Tibial nerve (tissue), 4 donors: ENCODE measurements around the gene PSIP1. TPM values are rescaled to one million over a fixed set of nuclear protein-coding genes. Genes with fewer than 3 reads are reported as not detected.
"Not testable (repeated sequence)": the region's sequence is repeated elsewhere in the genome, so short reads cannot be mapped to it uniquely, and the experiment has no call there.

Source experiments
- DNase-seq, 2 donors: peaks; one replicate each; pipeline ENCODE4 v3.0.0-alpha.2; 2019; ENCODE audit warnings: low spot score in 2 of 2
- H3K27ac ChIP-seq, 4 donors: fragments of 200-600 bp; sonication (generic) in 3 of 4; one replicate each; pipeline ENCODE4 v1.5.1; 2017 to 2019; ENCODE audit warnings: mild to moderate bottlenecking in 1 of 4
- H3K27me3 ChIP-seq, 2 donors: fragments of 200-600 bp; sonication (generic) in 1 of 2; one replicate each; pipeline versions ENCODE4 v1.5.1 to v1.6.0; 2017 to 2019
- H3K36me3 ChIP-seq, 3 donors: fragments of 200-600 bp; sonication (generic); one replicate each; pipeline ENCODE4 v1.5.1; 2018 to 2019
- H3K4me1 ChIP-seq, 4 donors: fragments of 200-600 bp; sonication (generic) in 3 of 4; one replicate each; pipeline ENCODE4 v1.5.1; 2017 to 2019
- H3K4me3 ChIP-seq, 4 donors: fragments of 200-600 bp; sonication (generic) in 3 of 4; one replicate each; pipeline ENCODE4 v1.5.1; 2017 to 2019; ENCODE audit warnings: mild to moderate bottlenecking in 1 of 4, moderate library complexity in 1 of 4
- H3K9me3 ChIP-seq, 4 donors: fragments of 200-600 bp; sonication (generic) in 3 of 4; one replicate each; pipeline ENCODE4 v1.5.1; 2017 to 2019
- EP300 ChIP-seq, 2 donors: sonication (generic); formaldehyde crosslinking; IDR thresholded peaks; one replicate each; pipeline ENCODE4 v1.6.1; 2017; ENCODE audit warnings: antibody characterized with exemption in 2 of 2, mild to moderate bottlenecking in 1 of 2
- POLR2A ChIP-seq, 2 donors: fragments of 450-650 bp; IDR thresholded peaks; one replicate each; pipeline ENCODE4 v1.6.1; 2017; ENCODE audit warnings: antibody characterized with exemption in 2 of 2, mild to moderate bottlenecking in 2 of 2, moderate library complexity in 2 of 2
- WGBS, 2 donors: methylation state at CpG; one replicate each; pipeline ENCODE4 v1.1.5; 2018; 5-methylcytosine and 5-hydroxymethylcytosine counted together
- total RNA-seq, 4 donors: library from RNA; depleted of rRNA; stranded (reverse); fragments of >200 nt; gene quantifications; one replicate each; pipeline ENCODE4 v1.1.0, GENCODE V29; 2016
- TF ChIP-seq, protein P1 (sequence below), 5 experiments: fragments of 200-600 bp in 3 of 5; fragments of 450-650 bp in 2 of 5; sonication (generic) in 3 of 5; IDR thresholded peaks; one replicate each; pipeline ENCODE4 v1.5.1; 2016 to 2019; ENCODE audit warnings: antibody characterized with exemption in 5 of 5, mild to moderate bottlenecking in 3 of 5, moderate library complexity in 2 of 5

PSIP1 gene
- total RNA-seq, 4 donors from 2014 or later, result 57.6 to 121 (median 97.9) TPM

DNA sequence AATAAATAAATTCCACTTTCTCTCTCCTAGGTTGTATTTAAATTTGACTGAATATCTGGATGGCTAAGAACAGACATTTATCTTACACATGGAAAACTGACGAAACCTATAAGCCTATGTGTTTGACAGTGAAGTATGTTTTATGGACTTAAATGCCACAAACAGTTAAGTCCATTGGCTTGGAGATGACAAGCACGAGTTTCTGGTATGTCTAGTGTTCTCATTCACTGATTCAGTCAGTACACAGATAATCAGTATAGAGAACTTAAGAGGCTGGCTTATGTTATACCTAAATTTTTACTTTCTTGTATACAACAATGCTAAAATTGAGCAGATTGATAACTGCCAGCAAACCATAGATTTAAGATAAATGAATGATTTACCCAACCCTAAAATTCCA is 49.2 kb downstream of the PSIP1 start:
- Histone ChIP-seq H3K36me3 (peaks cover 0 to 90% (median 12%) of the 10 kb centered on the region in 3 donors), H3K9me3 (no peaks in the 10 kb centered on the region), H3K27ac (no peak overlapping the region), H3K4me1 (no peaks in the 10 kb centered on the region), H3K4me3 (no peak overlapping the region), H3K27me3 (no peaks in the 10 kb centered on the region)
- WGBS, 2 donors, result 51 to 56% methylated on average over 2 of the region's 2 CpGs
- no peak for DNase-seq
- no peak for TF ChIP-seq POLR2A (IDR thresholded peaks at IDR 0.05)
- TF ChIP-seq, protein P1, sequence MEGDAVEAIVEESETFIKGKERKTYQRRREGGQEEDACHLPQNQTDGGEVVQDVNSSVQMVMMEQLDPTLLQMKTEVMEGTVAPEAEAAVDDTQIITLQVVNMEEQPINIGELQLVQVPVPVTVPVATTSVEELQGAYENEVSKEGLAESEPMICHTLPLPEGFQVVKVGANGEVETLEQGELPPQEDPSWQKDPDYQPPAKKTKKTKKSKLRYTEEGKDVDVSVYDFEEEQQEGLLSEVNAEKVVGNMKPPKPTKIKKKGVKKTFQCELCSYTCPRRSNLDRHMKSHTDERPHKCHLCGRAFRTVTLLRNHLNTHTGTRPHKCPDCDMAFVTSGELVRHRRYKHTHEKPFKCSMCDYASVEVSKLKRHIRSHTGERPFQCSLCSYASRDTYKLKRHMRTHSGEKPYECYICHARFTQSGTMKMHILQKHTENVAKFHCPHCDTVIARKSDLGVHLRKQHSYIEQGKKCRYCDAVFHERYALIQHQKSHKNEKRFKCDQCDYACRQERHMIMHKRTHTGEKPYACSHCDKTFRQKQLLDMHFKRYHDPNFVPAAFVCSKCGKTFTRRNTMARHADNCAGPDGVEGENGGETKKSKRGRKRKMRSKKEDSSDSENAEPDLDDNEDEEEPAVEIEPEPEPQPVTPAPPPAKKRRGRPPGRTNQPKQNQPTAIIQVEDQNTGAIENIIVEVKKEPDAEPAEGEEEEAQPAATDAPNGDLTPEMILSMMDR (IDR thresholded peaks at IDR 0.05), result no peak
- no peak for TF ChIP-seq EP300 (IDR thresholded peaks at IDR 0.05)

DNA sequence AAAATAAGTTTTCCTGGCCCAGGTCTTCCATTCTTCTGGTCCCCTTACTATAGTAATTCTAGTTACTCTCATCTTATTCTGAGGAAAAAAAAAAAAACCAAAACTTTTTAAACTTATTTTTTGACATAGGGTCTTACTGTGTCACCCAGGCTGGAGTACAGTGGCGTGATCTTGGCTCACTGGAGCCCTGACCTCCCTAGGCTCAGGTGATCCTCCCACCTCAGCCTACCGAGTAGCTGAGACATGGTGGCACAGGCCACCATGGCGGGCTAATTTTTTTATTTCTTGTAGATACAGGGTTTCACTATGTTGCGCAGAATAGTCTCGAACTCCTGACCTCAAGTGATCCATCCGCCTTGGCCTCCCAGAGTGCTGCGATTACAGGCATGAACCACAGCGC is 49.7 kb downstream of the PSIP1 start:
- WGBS, 2 donors, result 90 to 92% methylated on average over 8 of the region's 8 CpGs
- TF ChIP-seq, protein P1 (IDR thresholded peaks at IDR 0.05), result no peak
- TF ChIP-seq POLR2A (IDR thresholded peaks at IDR 0.05) (no peak), EP300 (IDR thresholded peaks at IDR 0.05) (no peak)
- no peak for DNase-seq
- Histone ChIP-seq H3K36me3 (peaks cover 0 to 90% (median 7%) of the 10 kb centered on the region in 3 donors), H3K27ac (no peak overlapping the region), H3K4me3 (no peak overlapping the region), H3K27me3 (no peaks in the 10 kb centered on the region), H3K4me1 (no peaks in the 10 kb centered on the region), H3K9me3 (no peaks in the 10 kb centered on the region)

DNA sequence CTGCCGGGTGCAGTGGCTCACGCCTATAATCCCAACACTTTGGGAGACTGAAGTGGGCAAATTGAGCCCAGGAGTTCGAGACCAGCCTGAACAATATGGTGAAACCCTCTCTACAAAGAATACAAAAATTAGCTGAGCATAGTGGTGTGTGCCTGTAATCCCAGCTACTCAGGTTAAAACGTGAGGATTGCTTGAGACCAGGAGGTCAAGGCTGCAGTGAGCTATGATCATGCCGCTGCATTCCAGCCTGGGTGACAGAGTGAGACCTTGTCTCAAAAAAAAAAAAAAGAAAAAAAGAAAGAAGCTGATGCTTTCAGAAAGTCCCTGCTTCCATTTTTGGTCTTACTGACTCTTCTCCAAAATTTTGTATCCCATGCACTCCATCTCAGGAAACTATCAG is 56.8 kb downstream of the PSIP1 start:
- TF ChIP-seq POLR2A (IDR thresholded peaks at IDR 0.05), result no peak
- TF ChIP-seq, protein P1 (IDR thresholded peaks at IDR 0.05), result no peak
- TF ChIP-seq EP300 (IDR thresholded peaks at IDR 0.05), result no peak
- Histone ChIP-seq H3K4me1 (no peaks in the 10 kb centered on the region), H3K9me3 (no peaks in the 10 kb centered on the region), H3K27ac (no peak overlapping the region), H3K27me3 (no peaks in the 10 kb centered on the region), H3K4me3 (no peak overlapping the region), H3K36me3 (peaks cover 0 to 93% (median 0%) of the 10 kb centered on the region in 3 donors)
- DNase-seq, result no peak
- 90% methylated on average over 5 of the region's 5 CpGs for WGBS, 2 donors

DNA sequence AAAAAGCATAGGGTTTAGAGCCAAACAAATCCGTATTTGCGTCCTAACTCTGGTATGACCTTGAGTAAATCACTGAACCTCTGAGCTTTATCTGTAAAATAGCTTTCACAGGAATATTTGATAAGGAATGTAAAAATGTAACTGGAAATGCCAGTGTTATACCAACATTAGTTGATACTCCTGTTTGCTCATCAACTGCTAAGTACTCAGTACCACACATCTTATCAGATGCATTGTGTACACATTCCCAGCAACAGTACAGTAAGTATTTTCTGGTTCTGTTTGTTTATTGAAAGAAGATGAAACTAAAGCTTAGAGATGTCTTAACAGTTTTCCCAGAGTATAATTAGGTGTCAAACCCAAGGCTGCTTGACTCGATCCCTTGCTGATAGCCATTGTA is 66.6 kb downstream of the PSIP1 start:
- no peaks in the 10 kb centered on the region for H3K9me3 ChIP-seq
- 88 to 94% methylated on average over 3 of the region's 3 CpGs for WGBS, 2 donors
- H3K4me3 ChIP-seq, result no peak overlapping the region
- peaks cover 0 to 6% (median 0%) of the 10 kb centered on the region in 4 donors for H3K4me1 ChIP-seq
- TF ChIP-seq POLR2A (IDR thresholded peaks at IDR 0.05) (no peak), EP300 (IDR thresholded peaks at IDR 0.05) (no peak)
- TF ChIP-seq, protein P1 (IDR thresholded peaks at IDR 0.05), result no peak
- no peaks in the 10 kb centered on the region for H3K27me3 ChIP-seq
- DNase-seq, result no peak
- peaks cover 2 to 78% (median 34%) of the 10 kb centered on the region in 3 donors for H3K36me3 ChIP-seq
- H3K27ac ChIP-seq, result no peak overlapping the region

DNA sequence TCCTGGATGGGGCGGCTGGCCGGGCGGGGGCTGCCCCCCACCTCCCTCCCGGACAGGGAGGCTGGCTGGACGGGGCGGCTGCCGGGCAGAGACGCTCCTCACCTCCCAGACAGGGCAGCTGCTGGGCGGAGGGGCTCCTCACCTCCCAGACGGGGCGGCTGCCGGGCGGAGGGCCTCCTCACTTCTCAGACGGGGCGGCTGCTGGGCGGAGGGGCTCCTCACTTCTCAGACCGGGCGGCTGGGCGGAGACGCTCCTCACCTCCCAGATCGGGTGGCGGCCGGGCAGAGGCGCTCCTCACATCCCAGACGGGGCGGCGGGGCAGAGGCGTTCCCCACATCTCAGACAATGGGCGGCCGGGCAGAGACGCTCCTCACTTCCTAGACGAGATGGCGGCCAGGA is 68.5 kb downstream of the PSIP1 start:
- H3K4me1 ChIP-seq, H3K27me3 ChIP-seq, H3K4me3 ChIP-seq, H3K9me3 ChIP-seq, H3K27ac ChIP-seq, DNase-seq: not testable (repeated sequence)
- peaks cover 2 to 69% (median 23%) of the 10 kb centered on the region in 3 donors for H3K36me3 ChIP-seq
- WGBS, 2 donors, result 95 to 98% methylated on average over 15 to 22 of the region's 33 CpGs

DNA sequence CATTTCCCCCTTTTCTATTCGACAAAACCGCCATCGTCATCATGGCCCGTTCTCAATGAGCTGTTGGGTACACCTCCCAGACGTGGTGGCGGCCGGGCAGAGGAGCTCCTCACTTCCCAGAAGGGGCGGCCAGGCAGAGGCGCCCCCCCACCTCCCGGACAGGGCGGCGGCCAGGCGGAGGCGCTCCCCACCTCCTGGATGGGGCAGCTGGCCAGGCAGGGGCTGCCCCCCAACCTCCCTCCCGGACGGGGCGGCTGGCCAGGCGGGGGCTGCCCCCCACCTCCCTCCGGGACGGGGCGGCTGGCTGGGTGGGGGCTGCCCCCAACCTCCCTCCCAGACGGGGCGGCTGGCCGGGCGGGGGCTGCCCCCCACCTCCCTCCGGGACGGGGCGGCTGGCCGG is 68.9 kb downstream of the PSIP1 start:
- not testable (repeated sequence) for H3K27ac ChIP-seq, H3K9me3 ChIP-seq, H3K4me3 ChIP-seq, DNase-seq, H3K4me1 ChIP-seq, H3K27me3 ChIP-seq
- H3K36me3 ChIP-seq, result peaks cover 2 to 69% (median 22%) of the 10 kb centered on the region in 3 donors
- WGBS, 2 donors, result 96 to 100% methylated on average over 8 to 14 of the region's 29 CpGs
